Hematopoietic multipotent progenitor cell treated with erythropoietin and hydrocortisone succinate and interleukin-3 and kit ligand, for 4 days (in vitro differentiated cells): ENCODE results near the gene REV1.

Experiments
- DNase-seq: peaks from one replicate; pipeline ENCODE4 v3.0.0-alpha.2; 2015

REV1 gene

DNA sequence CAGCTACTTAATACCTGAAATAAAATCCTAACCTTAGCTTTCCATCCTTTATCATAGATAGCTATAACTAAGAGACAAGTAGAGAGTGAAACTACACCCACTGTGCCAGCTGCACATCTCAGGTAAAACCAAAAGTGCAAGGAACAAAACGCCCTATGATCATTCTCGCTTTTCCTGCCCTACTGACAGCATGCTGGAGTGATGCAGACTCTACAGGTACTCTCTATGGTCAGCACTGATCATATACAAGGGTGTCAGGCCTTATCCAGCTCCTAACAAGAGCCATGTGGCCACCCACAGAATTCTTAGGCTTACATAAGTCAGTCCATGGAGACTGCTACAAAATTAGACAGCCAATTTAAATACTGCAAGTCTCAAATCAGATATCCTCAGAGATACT is 45.6 kb downstream of the REV1 start:
- no peak for DNase-seq

DNA sequence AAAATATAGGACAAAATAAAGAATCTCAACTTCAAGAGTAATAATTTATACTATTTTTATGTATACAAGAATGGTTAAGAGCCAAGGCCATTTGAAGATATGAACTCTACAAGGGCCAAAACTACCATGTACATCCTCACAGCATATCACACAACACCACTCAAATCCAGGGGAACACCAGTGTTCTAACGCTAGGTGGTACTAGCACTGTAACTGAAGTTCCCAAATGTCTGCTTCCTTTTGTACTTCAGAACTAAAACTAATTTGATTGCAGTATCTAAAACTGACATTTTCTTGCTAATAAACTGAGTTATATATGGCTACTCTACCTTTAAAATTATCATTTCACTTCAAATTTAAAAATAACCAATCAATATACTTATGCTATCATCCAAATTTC is 47.0 kb downstream of the REV1 start:
- peak; percentile 63 for DNase-seq

DNA sequence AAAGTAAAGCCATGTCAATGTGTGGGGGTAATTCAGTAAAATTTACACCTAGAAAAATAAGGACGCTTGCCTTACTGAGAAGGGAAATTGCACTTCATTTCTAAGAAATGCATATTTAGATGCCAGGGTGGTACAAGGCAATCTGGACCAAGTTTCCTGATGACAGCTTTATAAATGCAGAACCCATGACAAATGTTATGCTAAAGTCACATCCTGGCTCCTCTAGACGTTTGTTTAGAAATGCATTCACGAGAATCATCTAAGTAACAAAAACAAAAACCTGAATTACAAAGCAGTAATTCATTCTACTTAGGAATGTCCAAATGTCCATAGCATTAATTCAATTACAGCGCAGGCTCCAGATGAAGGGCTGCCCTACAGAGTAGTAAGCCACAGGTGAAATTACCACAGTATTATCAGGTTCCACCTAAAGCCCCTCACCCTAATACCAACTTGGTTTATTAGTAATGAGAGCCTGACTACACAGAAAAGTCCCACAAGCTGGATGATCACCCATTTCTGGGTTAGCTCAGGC is 49.8 kb downstream of the REV1 start:
- no peak for DNase-seq

DNA sequence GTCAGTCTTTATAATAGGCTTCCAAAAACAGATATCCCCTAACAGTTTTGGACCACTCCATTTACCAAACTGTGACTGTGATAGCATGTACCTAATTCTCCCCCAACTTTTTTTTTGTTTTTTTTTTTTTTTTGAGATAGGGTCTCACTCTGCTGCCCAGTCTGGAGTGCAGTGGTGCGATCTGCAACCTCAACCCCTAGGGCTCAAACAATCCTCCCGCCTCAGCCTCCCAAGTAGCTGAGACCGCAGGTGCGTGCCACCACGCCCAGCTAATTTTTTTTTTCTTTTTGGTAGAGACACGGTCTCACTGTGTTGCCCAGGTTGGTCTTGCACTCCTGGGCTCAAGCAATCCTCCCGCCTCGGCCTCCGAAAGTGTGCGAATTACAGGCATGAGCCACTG is 52.9 kb downstream of the REV1 start:
- DNase-seq = no peak

DNA sequence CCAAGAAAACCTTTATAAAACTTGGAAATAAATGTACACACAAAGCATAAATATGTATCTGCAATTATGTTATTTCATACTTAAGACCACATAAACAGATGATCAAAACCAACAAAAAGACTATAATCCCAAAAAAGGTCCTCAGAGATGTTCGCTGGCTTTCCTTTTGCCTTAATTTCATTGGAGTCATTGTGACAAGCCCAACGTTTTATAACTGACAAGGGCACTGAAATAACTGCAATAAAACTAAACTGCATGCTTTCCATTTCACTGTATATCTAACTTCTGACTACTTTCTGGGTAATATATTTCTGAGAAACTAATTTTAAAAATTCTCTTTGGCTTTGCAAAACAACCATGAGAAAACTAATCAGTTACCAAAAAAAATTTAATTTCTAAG is 56.5 kb downstream of the REV1 start:
- DNase-seq = no peak

DNA sequence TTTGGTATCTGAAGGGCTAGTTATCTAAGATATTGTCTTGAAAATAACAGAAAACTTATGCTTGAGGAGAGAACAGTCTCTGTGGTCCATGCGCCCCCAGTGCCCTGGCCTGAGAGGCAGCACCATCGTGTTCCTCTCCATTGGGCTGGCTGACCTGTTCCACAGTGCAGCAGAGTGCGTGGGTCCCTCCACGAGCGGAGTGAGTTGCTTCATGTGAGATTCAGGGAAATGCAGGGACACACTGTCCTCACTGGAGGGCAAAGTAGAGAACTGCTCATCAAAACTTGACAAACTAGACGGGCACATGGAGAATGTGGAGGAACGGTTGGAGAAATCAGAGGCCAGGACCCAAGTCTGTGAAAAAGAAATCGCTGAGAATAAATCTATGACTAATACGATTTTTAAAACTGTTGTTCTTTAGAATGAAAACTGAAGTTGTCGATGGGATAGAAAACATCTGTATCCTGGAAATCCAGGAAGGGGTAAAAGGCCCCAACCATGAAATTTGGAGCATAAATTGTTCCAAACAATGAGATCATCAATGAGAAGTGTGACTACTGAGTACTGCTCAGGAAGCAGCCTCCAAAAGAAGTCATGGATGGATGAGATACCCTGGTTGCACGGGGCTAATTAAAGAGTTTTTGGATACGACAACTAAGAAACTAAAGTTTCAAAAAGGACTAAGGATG is 58.1 kb downstream of the REV1 start:
- no peak for DNase-seq

DNA sequence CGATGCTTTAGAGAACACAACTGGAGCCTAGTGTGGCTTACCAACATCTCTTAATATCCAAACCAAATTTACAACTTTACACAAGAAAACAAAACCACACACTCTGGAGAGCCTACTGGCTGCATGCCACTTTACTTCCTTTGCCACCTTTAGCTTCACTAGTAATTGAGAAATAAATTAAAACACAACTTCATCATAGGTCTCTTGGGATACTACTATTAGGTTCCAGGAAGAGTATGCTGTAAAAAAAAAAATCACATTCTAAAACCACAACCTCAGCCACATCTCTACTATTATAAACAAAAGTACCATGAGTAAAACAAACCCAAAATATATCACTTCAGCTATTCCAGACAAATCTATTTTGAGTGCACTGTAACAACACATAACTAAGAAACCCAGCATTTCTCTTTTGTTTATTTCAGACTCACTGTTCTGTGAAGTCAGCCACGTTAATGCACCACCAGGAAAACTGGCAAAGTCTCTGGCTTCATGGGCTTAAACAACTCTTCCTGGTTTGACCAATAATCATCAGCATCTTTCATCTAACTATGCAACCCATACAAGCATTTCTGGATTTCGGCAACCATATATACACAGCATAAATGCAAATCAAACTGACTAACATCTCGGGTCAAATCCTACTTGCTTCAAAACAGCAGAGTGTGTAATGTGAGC is 59.1 kb downstream of the REV1 start:
- DNase-seq = no peak

DNA sequence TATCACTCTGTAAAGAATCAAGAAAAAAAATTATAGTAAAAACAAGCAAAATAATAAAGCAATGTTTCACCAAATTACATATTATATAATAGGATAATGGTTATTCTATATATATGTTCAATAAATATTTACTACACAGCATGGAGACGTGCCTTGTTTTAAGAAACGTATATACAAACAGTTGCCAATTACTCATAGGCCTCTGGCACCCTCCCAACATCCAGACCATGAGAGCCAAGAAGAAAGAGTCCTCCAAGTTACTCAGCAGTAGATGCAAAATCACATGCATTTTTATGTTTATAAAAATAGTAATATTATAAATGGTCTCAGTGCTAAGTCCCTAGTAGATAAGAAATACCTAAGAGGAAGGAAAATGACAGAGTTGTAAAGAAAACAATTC is 64.8 kb downstream of the REV1 start:
- DNase-seq = no peak

DNA sequence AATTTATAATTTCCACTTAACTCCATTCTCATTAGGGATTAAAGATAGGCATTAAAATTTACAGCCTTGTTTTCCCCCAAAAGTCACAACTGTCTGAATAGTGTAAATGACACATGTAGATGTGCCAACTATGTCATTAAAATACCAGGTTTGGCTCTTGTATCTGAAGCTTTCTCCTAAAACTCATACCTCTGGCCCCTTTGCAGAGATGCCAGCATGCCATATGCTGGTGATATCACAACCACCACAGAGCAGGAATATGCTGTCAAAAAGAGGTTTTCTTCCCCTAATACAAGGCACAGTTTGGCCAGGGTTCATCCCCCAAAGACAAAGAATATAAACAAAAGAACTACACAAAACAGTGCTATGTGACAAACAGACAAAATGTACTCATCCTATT is 65.4 kb downstream of the REV1 start:
- DNase-seq = no peak

DNA sequence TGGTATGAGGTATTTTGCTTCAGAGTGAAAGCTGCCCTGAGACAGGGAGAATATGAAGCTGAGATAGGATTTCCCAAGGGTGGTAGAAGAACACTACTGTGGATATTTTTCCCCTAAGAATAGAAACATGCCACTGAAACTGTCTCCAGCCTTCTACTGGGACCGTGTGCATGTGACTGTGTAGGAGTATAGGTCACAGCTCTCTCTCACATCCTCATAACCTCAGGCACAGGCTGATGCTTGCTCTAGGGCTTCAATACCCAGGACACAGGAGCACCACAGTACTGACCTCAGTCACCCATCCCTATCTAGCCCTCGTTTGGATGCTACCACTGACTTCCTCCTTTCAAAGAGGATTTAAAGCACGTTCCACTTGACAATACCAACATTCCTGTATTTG is 67.2 kb downstream of the REV1 start:
- DNase-seq = no peak

DNA sequence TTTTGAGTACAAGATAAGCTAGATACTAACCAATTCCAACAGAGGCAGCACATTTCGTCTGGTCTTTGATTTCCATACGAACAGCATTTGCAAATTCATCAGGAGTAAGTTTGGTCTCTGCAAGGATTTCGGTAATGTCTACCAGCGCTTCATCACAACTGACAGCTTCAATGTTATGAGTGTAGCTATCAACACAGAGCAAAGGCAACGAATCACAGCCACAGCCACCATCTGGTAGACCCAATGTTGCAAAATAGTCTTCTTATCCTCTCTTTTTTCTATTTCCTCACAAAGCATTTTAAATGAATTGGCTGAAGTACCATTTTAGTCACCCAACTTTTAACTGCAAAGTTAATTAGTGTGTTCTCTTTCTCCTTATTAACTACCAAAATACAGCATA is 68.3 kb downstream of the REV1 start:
- peak; percentile 28 for DNase-seq

DNA sequence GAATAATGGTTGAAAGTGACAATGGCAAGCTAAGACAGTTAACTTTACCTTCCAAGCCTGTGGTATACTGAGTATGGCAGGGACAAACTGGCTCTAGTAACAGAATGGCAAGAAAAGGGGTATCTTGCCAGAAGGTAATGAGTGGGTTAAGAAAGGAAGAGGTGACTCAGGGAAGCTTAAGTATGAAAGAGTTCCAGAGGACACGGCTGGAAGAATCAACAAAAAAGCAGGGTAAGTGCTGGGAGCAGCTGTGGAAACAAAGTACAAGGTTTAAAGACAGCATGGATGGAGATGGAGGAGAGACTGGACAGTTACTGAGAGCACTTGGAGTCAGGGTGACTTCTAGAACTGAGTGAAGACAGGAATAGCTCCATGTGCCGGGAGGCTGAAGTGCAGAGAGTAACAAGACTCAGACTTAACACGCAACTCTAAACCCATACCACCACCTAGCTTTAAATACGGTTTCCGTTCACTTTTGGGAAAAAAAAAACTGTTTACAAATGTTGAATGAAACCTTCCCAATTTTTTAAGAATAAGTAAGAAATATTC is 69.0 kb downstream of the REV1 start:
- no peak for DNase-seq

DNA sequence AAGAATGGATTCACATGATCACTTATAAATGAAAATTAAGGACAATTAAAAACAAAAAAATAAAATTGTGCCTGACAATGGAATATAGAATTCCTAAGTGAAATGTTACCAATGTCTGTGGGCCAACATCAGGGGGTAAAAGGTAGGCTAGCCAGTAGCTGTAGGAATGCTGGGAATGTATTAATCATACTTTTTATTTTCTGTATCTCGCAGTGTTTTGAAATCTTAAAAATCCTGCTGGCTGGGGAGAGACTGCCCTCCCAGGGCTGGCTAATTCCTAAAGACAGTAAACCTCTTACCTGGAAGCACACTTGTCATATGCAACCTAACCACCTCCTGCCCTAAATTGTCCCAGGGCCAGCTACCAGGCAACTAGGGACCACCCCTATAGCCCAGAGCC is 69.8 kb downstream of the REV1 start:
- no peak for DNase-seq

DNA sequence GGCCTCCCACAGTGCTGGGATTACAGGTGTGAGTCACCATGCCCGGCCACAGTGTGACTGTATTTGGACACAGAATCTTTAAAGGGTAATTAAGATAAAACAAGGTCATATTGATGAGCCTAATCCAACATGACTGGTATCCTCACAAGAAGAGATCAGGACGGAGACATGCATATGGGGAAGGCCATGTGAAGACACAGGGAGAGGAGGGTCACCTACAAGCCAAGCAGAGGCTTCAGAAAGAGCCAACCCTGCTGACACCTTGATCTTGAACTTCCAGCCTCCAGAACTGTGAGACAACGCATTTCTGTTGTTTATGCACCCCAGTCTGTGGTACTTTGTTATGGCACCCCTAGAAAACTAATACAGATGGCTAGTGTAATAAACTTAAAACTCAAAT is 72.4 kb downstream of the REV1 start:
- DNase-seq = no peak

DNA sequence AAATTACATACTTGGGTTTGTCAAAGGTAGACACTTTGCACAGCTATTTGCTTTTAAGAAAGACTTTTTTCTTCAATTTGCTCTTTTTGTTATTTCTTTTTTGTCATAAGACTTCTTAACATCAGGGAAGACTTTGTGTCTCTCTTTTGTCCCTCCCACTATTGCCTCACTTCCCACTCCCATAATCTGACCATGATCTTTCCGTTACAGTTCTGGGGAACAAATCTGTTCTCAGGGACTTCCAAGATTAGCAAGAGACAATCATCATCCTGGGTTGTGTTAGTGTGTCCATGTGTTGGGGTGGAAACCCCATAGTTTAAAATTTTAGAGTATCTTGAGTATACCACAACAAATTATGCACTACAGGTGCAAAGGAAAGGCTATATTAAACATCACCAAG is 75.3 kb downstream of the REV1 start:
- DNase-seq = peak; percentile 50

DNA sequence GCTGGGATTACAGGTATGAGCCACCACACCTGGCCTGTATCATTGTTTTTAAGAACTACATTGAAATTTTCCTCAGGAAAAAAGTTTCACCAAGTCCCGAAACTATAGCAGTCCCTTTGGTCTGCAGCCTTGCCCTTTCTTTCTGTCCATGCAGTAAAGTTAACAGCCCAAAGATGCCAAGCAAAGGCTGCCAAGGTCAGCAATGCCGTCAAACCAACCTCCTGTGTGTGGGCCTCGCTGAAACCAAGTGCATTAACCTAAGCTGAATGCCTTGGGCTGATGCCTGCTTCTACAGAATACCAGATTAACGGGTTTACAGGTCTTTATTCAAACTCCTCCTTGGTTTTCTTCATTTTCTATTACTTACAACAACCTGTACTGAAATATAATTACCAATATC is 79.5 kb downstream of the REV1 start:
- DNase-seq = no peak

DNA sequence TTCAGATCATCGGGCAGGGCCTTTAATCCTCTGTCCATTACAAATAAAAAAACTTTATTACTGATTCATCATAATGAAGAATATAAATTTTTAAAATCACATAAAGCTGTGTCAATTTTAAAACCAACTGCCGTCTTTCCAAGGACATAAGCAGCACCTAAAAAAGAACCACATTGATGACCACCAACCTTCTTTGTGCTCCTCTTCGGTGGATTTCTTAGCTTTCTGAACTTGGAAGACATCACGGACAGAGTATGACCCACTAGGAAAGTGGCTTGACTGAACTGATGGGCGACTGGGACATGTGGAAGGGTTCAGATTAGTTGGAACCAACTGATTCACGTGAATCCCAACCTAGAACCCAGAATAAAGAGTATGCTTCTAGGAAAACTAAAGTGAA is 83.7 kb downstream of the REV1 start:
- DNase-seq = no peak

DNA sequence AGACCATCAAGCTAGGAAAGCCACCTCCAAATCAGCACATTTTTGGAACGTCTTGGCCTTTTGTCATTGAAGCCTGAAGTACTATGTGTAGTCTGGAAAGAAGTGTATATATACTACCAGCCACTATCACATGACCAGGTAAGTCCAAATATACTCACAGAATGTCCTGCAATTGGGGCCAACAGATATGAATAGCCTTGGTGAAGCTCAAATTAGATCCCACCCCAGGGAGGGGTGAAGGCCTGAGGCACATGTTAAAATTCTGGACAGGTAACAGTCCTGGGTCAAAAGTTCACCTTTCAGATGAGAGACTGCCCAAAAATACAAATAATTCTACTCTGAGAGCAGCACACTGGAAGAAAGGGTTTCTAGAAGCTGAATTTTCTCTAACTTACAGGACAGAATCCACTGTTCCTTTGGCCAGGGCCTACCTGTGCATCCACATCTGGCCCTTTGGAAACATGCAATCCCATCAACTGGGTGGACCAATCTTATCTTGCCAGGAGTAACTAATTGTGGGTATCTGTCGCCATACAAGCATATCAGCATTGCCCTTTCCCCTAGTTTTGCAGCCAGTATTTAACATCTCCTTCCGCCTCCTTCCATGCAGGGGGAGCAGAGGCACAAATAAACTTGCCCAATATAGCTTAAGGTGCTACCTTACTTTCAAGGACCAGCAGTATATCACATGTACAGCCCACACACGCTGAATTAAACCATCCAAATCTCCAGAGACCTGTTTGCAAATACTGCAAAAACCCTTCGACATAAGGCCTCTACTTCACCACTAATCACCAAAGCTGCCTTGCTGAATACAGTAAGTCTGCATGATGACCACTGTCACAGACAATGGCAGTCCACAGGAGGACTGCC is 84.8 kb downstream of the REV1 start:
- no peak for DNase-seq

DNA sequence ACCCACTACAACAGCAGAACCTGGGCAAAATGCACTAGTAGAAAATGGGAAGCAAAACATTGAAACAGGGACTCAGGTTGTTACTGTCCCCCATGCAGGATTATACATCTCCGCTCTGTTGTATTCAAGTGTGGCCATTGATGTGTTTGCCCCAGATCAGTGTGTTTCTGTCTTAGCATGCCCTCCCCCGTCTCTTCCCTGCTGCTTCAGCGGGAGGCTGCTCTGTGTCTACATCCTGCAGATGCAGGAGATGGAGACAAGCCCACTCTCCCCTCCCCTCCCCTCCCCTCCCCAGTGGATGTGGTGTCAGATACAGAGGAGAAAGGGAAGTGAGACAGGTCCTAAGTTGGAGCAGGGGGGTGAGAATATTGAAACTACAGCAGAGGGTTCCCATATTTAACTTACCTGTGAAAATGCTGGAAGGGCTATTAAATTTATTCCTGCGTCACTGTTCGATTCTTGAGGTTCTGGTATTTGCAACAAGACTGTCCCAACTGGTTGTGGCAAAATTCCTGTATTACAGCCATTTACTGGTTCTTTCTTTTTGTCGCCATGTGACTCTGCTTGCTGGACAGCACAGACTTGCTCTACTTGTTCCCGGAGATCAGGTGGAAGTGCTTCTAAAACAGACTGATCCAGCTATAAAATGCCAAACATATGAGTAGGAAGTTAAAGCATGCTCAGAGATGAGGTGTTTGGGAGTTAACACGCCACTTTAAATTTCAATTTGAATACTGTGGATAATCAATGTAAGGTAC is 85.6 kb downstream of the REV1 start:
- DNase-seq = no peak

DNA sequence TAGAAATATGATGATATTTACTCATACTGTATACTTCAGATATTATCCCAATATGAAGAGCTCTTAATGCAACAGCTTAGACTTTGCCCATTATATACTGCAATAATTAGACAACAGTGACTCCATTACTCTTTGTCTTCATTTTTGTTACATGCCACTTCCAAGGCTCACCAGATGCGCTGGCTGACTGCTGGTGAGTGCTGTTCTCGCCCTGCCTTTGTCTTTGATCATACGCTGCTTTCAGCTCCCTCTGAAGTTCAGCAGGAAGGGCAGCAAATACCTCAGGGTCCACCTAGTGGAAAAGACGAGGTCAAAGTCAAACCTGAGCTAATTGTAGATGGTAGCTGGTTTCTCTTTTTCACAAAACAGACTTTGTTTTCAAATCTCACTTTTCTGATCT is 86.3 kb downstream of the REV1 start:
- DNase-seq = peak; percentile 22

DNA sequence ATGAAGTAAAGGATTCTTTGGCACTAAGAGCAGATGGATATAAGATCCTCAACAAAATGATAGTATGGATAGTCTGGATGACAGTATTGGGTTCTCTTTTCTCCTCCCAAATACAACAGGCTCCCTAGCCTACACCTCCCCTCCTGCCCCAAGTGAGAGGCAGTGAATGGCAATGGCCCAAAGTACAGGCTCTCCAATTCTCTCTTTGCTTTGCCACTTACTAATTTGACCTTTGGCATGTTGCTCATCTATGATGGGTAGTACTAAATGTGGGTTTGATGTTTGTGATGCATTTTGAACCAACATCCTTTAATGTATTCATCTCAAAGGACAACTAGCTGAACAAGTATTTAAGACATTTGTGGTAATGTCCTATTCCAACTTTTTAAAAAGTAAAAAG is 86.7 kb downstream of the REV1 start:
- no peak for DNase-seq

DNA sequence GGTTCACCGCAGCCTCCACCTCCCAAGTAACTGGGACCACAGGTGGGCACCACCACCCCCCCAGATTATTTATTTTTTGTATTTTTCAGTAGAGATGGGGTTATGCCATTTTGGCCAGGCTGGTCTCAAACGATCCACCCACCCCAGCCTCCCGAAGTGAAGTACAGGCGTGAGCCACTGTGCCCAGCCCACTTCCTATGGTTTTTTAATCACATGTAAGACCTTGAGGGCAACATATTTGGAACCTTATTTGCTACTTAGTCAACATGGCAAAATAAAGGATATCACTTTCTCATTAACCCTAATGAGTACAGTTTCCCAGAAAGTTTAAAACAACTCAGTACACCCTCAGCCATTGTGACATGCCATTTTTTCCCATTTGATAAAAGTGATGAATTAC is 88.0 kb downstream of the REV1 start:
- DNase-seq = peak; percentile 27

DNA sequence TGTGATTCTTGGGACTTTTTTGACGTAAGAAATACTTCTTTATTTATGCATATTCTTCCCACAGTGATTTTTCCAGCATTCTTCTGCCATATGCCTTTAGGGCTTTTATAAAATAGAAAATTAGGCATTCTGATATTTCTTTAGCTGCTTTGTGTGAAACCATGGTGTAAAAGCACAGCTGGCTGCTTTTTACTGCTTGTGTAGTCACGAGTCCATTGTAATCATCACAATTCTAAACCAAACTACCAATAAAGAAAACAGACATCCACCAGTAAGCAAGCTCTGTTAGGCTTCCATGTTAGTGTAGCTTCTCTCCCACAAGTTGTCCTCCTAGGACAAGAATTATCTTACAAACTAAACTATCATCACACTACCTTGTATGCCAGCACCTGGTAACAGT is 90.0 kb downstream of the REV1 start:
- no peak for DNase-seq
